ENCODE measurements around the gene SPRY1. TPM values are rescaled to one million over a fixed set of nuclear protein-coding genes. Genes with fewer than 3 reads are reported as not detected.

SPRY1 gene
- total and polyA plus RNA-seq, 2 of the 8 experiments (the other 6 are each of a cell fraction or from before 2014, with no cell fraction given) = 11.7 to 56.2 TPM

- no peak overlapping the region for H4K5ac ChIP-seq (ENCODE audit: insufficient read length, low read depth, low read length)
- no peak for FAIRE-seq
Observed at GRCh38 chr4:123364906-123365305, 31.7 kb upstream of the SPRY1 start.

More at GRCh38 chr4:123364906-123365305, 31.7 kb upstream of the SPRY1 start:
- no peak overlapping the region for H2BK15ac ChIP-seq (ENCODE audit: low read length)
- H2AFZ ChIP-seq (ENCODE audit: low read length) = no peak overlapping the region
- H3K4me3 ChIP-seq (ENCODE audit: extremely low read depth in 1 of 4, insufficient read depth in 2 of 4, low read depth in 3 of 4, low read length in 4 of 4) = no peak overlapping the region
- H3K18ac ChIP-seq (ENCODE audit: extremely low read depth, low read length) = no peak overlapping the region
- H3K27ac ChIP-seq (ENCODE audit: low read depth, low read length) = no peak overlapping the region
- no peak overlapping the region for H2BK20ac ChIP-seq (ENCODE audit: low read length)
- H3K23ac ChIP-seq (ENCODE audit: insufficient read length) = no peak overlapping the region
- no peak overlapping the region for H3K4me2 ChIP-seq (ENCODE audit: insufficient read depth in 1 of 2, low read depth in 2 of 2, low read length in 2 of 2)
- no peaks in the 10 kb centered on the region for H3K79me2 ChIP-seq (ENCODE audit: control insufficient read depth in 1 of 2, insufficient read depth in 2 of 2, low read length in 2 of 2)
- H4K8ac ChIP-seq (ENCODE audit: extremely low read depth, insufficient read depth, low read length) = no peak overlapping the region
- ChIA-PET CTCF (ENCODE audit: partially characterized antibody) (no interaction called here), POLR2A (ENCODE audit: partially characterized antibody) (interaction anchor here (1.3 kb wide), 1 partner anchor 9 kb away, joined by 3 read pairs; no protein-coding TSS in a partner anchor)
- no peak overlapping the region for H2BK12ac ChIP-seq (ENCODE audit: low read depth, low read length)
- peaks cover 0 to 7% of the 10 kb centered on the region in 2 experiments; a peak in 3 of 4 replicates for H3K9me3 ChIP-seq (ENCODE audit: insufficient read depth in 2 of 2, low read depth in 1 of 2, low read length in 1 of 2)
- no peaks in the 10 kb centered on the region for H3K27me3 ChIP-seq (replicated peaks in 1 of 4; ENCODE audit: control insufficient read depth in 3 of 4, extremely low read depth in 1 of 4, insufficient read depth in 3 of 4, low read length in 3 of 4)
- H3K9ac ChIP-seq (replicated peaks in 1 of 4; ENCODE audit: extremely low read depth in 1 of 4, low read depth in 3 of 4, low read length in 3 of 4) = no peak overlapping the region
- no peaks in the 10 kb centered on the region for H4K20me1 ChIP-seq (replicated peaks in 1 of 2; ENCODE audit: control insufficient read depth in 1 of 2, insufficient read depth in 2 of 2, low read length in 2 of 2)
- no peak overlapping the region for H2BK5ac ChIP-seq (ENCODE audit: low read depth, low read length)
- no peak overlapping the region for H4K91ac ChIP-seq (replicated peaks; ENCODE audit: insufficient read length, low read length)
- H2BK120ac ChIP-seq (replicated peaks; ENCODE audit: low read depth, low read length) = no peak overlapping the region
- DNase-seq (ENCODE audit: low read depth in 1 of 2, low spot score in 2 of 2) = no peak
- no peaks in the 10 kb centered on the region for H3K79me1 ChIP-seq (ENCODE audit: low read depth, low read length)
- H2AK5ac ChIP-seq (ENCODE audit: low read depth, low read length) = no peak overlapping the region
- H3K14ac ChIP-seq (ENCODE audit: insufficient read length) = no peak overlapping the region
- H3K56ac ChIP-seq (replicated peaks; ENCODE audit: insufficient read length, low read depth, low read length) = no peak overlapping the region
- no peak for TF ChIP-seq GTF2F1 (IDR thresholded peaks at IDR 0.05; ENCODE audit: borderline replicate concordance, low read depth, low read length)
- TF ChIP-seq ZNF274 (IDR thresholded peaks at IDR 0.05; ENCODE audit: borderline replicate concordance, extremely low read depth, low read length) = no peak
- no peak for TF ChIP-seq GABPA (IDR thresholded peaks at IDR 0.05; ENCODE audit: borderline replicate concordance, insufficient read depth, low read length)
- TF ChIP-seq CEBPB (IDR thresholded peaks at IDR 0.05; ENCODE audit: low read depth, low read length) = no peak
- TF ChIP-seq, protein P1, sequence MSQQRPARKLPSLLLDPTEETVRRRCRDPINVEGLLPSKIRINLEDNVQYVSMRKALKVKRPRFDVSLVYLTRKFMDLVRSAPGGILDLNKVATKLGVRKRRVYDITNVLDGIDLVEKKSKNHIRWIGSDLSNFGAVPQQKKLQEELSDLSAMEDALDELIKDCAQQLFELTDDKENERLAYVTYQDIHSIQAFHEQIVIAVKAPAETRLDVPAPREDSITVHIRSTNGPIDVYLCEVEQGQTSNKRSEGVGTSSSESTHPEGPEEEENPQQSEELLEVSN (IDR thresholded peaks at IDR 0.05) = no peak
- no peak for TF ChIP-seq KDM5A (IDR thresholded peaks at IDR 0.05; ENCODE audit: low read length)
- TF ChIP-seq TEAD4 (IDR thresholded peaks at IDR 0.05; ENCODE audit: low read depth, low read length) = no peak
- TF ChIP-seq CREB1 (IDR thresholded peaks at IDR 0.05) = no peak
- no peak for TF ChIP-seq HDAC6 (IDR thresholded peaks at IDR 0.05; ENCODE audit: low read depth, low read length)
- no peak for TF ChIP-seq TAF1 (IDR thresholded peaks at IDR 0.05; ENCODE audit: low read depth, low read length)
- no peak for TF ChIP-seq NRF1 (IDR thresholded peaks at IDR 0.05; ENCODE audit: low read depth, low read length)
- no peak for TF ChIP-seq POLR2AphosphoS5 (IDR thresholded peaks at IDR 0.05; ENCODE audit: low read depth, low read length)
- TF ChIP-seq CBX8 (IDR thresholded peaks at IDR 0.05; ENCODE audit: borderline replicate concordance, low read depth, low read length) = no peak
- 95% methylated on average over 3 of the region's 3 CpGs; no CpG with 5 or more reads in 1 of the 2 experiments for WGBS, 2 experiments (ENCODE audit: extremely low coverage in 1 of 2, insufficient coverage in 1 of 2, insufficient read length in 1 of 2, insufficient replicate concordance in 2 of 2, low coverage in 1 of 2, low lambda C conversion rate in 2 of 2, missing lambda C conversion rate in 1 of 2)
- H3K23me2 ChIP-seq (ENCODE audit: low read depth, low read length) = no peaks in the 10 kb centered on the region
- 0 out of 7 replicates have a peak, but pooled peaks cover 0 to 3% (median 0%) of the 10 kb centered on the region in 4 experiments for H3K4me1 ChIP-seq (replicated peaks in 1 of 4; ENCODE audit: control insufficient read depth in 3 of 4, insufficient read depth in 4 of 4, low read length in 3 of 4)
- H3K4ac ChIP-seq (replicated peaks; ENCODE audit: insufficient read length, low read depth, low read length) = no peak overlapping the region
- peaks cover 0 to 6% (median 0%) of the 10 kb centered on the region in 4 experiments; a peak in 2 of 8 replicates for H3K36me3 ChIP-seq (ENCODE audit: control insufficient read depth in 2 of 4, insufficient read depth in 4 of 4, low read length in 3 of 4)
